Testis (tissue), 2 donors: ENCODE data around the gene SMC1B.
"Not testable (repeated sequence)": the region's sequence is repeated elsewhere in the genome, so short reads cannot be mapped to it uniquely, and the experiment has no call there.

Source experiments
- CTCF ChIP-seq, 3 experiments: fragments of 450-650 bp in 2 of 3; fragments of 200-600 bp in 1 of 3; sonication (generic) in 1 of 3; IDR thresholded peaks; one replicate each; pipeline ENCODE4 v1.5.1; 2016 to 2019; ENCODE audit warnings: antibody characterized with exemption in 3 of 3, mild to moderate bottlenecking in 2 of 3, moderate library complexity in 1 of 3
- POLR2A ChIP-seq: fragments of 450-650 bp; IDR thresholded peaks from one replicate; pipeline ENCODE4 v1.6.1; 2017; ENCODE audit warnings: antibody characterized with exemption, mild to moderate bottlenecking, moderate library complexity

DNA sequence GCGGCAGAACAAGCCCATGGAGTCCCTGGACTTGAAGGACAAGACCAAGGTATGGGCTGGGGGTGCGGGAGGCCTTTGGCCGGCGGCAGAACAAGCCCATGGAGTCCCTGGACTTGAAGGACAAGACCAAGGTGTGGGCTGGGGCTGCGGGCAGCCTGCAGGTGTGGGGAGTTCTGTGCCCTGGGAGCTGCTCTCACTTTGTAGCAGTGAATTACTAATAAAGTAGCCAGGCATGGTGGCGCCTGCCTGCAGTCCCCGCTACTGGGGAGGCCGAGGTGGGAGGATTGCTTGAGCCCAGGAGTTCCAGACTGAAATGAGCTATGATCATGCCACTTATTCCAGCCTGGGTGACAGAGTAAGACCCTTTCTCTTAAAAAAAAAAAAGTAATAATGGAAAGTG lies 85.1 kb downstream of the SMC1B start:
- TF ChIP-seq POLR2A; CTCF (IDR thresholded peaks at IDR 0.05): not testable (repeated sequence)
